HG03378 (cell line): ENCODE data around the gene DNMBP.
"Not testable (repeated sequence)": the region's sequence is repeated elsewhere in the genome, so short reads cannot be mapped to it uniquely, and the experiment has no call there.

ENCODE experiments used
- ATAC-seq: cut with Tn5 transposase; IDR thresholded peaks from one replicate; pipeline ENCODE4 v1.9.1; 2021; ENCODE audit warnings: mild to moderate bottlenecking, moderate library complexity; ENCODE audit not compliant: unreplicated experiment

DNMBP gene

GRCh38 chr10:99920486-99920885 is 89.3 kb downstream of the DNMBP start:
- ATAC-seq = no peak

- no peak for ATAC-seq
These were observed 91.6 kb downstream of the DNMBP start for GRCh38 chr10:99917963-99918825.

- ATAC-seq = no peak
These were observed 93.0 kb downstream of the DNMBP start for GRCh38 chr10:99916776-99917175.

- no peak for ATAC-seq
These were observed 94.3 kb downstream of the DNMBP start for GRCh38 chr10:99915414-99915813.

GRCh38 chr10:99914236-99914635 is 95.5 kb downstream of the DNMBP start:
- no peak for ATAC-seq

- no peak for ATAC-seq
These were observed 95.9 kb downstream of the DNMBP start for GRCh38 chr10:99913831-99914235.

- no peak for ATAC-seq
These were observed 97.7 kb downstream of the DNMBP start for GRCh38 chr10:99912041-99912440.

GRCh38 chr10:99908512-99908911 is 101.2 kb downstream of the DNMBP start:
- no peak for ATAC-seq

GRCh38 chr10:99906470-99906869 is 103.3 kb downstream of the DNMBP start:
- no peak for ATAC-seq

- no peak for ATAC-seq
These were observed 103.8 kb downstream of the DNMBP start for GRCh38 chr10:99905971-99906370.

GRCh38 chr10:99895867-99896266 is 113.9 kb downstream of the DNMBP start:
- ATAC-seq = no peak

GRCh38 chr10:99895066-99895465 is 114.7 kb downstream of the DNMBP start:
- ATAC-seq = not testable (repeated sequence)

GRCh38 chr10:99894613-99895012 is 115.1 kb downstream of the DNMBP start:
- ATAC-seq = no peak

- no peak for ATAC-seq
These were observed 121.1 kb downstream of the DNMBP start for GRCh38 chr10:99888622-99889021.

GRCh38 chr10:99883523-99883922 is 126.2 kb downstream of the DNMBP start:
- no peak for ATAC-seq

- ATAC-seq = no peak
These were observed 128.4 kb downstream of the DNMBP start for GRCh38 chr10:99881371-99881770.

GRCh38 chr10:99880080-99880835 is 129.5 kb downstream of the DNMBP start:
- no peak for ATAC-seq

- no peak for ATAC-seq
These were observed 134.3 kb downstream of the DNMBP start for GRCh38 chr10:99875473-99875872.

GRCh38 chr10:99874341-99875085 is 135.2 kb downstream of the DNMBP start:
- ATAC-seq = no peak

- no peak for ATAC-seq
These were observed 135.9 kb downstream of the DNMBP start for GRCh38 chr10:99873846-99874245.

GRCh38 chr10:99872367-99873162 is 137.2 kb downstream of the DNMBP start:
- ATAC-seq = no peak
